Vagina (tissue), 2 donors: ENCODE data around the gene PRX.

ENCODE experiments used
- CTCF ChIP-seq, 3 experiments: fragments of 450-650 bp in 2 of 3; fragments of 200-600 bp in 1 of 3; sonication (generic) in 1 of 3; IDR thresholded peaks; one replicate each; pipeline ENCODE4 v1.5.1; 2017 to 2019; ENCODE audit warnings: antibody characterized with exemption in 3 of 3, mild to moderate bottlenecking in 2 of 3, moderate library complexity in 2 of 3
- POLR2A ChIP-seq, 2 donors: fragments of 450-650 bp; IDR thresholded peaks; one replicate each; pipeline ENCODE4 v1.6.1; 2017; ENCODE audit warnings: antibody characterized with exemption in 2 of 2, mild to moderate bottlenecking in 2 of 2, moderate library complexity in 2 of 2

- TF ChIP-seq CTCF (IDR thresholded peaks at IDR 0.05) (no peak), POLR2A (IDR thresholded peaks at IDR 0.05) (no peak)
Measured at GRCh38 chr19:40417643-40417981, 4.4 kb upstream of the PRX start.
